Nephron (organoid): ENCODE results near the gene ADD3.

Source experiments
- H3K27ac Mint-ChIP-seq, 3 experiments: 2 replicates each; pipeline ENCODE4 v1.8.0; 2020; ENCODE audit warnings: mixed read lengths in 3 of 3, mild to moderate bottlenecking in 2 of 3, moderate library complexity in 1 of 3
- H3K27me3 Mint-ChIP-seq: 2 replicates; pipeline ENCODE4 v1.8.0; 2021; ENCODE audit warnings: low read depth, mild to moderate bottlenecking, moderate library complexity, mixed read lengths
- H3K36me3 Mint-ChIP-seq: 2 replicates; pipeline ENCODE4 v1.8.0; 2020; ENCODE audit warnings: low read depth, mixed read lengths
- H3K4me1 Mint-ChIP-seq: 2 replicates; pipeline ENCODE4 v1.8.0; 2020; ENCODE audit warnings: mixed read lengths
- H3K4me3 Mint-ChIP-seq, 3 experiments: 2 replicates each; pipeline ENCODE4 v1.8.0; 2020; ENCODE audit warnings: mild to moderate bottlenecking in 3 of 3, mixed read lengths in 3 of 3, moderate library complexity in 2 of 3
- H3K9me3 Mint-ChIP-seq: 2 replicates; pipeline ENCODE4 v1.8.0; 2020; ENCODE audit warnings: mixed read lengths
- TF ChIP-seq, protein P1 (sequence below), 3 experiments: fragments of 200-600 bp; sonication (generic); IDR thresholded peaks; one replicate each; pipeline ENCODE4 v1.5.0; 2021; ENCODE audit warnings: antibody characterized with exemption in 3 of 3; ENCODE audit not compliant: unreplicated experiment in 3 of 3

The ADD3 gene

GRCh38 chr10:110087682-110088081, 79.9 kb downstream of the ADD3 start:
- no peaks in the 10 kb centered on the region for H3K9me3 Mint-ChIP-seq
- no peaks in the 10 kb centered on the region for H3K27me3 Mint-ChIP-seq
- TF ChIP-seq, protein P1, sequence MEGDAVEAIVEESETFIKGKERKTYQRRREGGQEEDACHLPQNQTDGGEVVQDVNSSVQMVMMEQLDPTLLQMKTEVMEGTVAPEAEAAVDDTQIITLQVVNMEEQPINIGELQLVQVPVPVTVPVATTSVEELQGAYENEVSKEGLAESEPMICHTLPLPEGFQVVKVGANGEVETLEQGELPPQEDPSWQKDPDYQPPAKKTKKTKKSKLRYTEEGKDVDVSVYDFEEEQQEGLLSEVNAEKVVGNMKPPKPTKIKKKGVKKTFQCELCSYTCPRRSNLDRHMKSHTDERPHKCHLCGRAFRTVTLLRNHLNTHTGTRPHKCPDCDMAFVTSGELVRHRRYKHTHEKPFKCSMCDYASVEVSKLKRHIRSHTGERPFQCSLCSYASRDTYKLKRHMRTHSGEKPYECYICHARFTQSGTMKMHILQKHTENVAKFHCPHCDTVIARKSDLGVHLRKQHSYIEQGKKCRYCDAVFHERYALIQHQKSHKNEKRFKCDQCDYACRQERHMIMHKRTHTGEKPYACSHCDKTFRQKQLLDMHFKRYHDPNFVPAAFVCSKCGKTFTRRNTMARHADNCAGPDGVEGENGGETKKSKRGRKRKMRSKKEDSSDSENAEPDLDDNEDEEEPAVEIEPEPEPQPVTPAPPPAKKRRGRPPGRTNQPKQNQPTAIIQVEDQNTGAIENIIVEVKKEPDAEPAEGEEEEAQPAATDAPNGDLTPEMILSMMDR (IDR thresholded peaks at IDR 0.05; ENCODE audit: unreplicated experiment in 3 of 3) = no peak
- H3K36me3 Mint-ChIP-seq = peaks cover 27% of the 10 kb centered on the region
- H3K4me1 Mint-ChIP-seq = peaks cover 39% of the 10 kb centered on the region
- H3K4me3 Mint-ChIP-seq = no peak overlapping the region
- peak overlapping the region in 2 of 3 experiments; percentile 31 to 33 for H3K27ac Mint-ChIP-seq

DNA sequence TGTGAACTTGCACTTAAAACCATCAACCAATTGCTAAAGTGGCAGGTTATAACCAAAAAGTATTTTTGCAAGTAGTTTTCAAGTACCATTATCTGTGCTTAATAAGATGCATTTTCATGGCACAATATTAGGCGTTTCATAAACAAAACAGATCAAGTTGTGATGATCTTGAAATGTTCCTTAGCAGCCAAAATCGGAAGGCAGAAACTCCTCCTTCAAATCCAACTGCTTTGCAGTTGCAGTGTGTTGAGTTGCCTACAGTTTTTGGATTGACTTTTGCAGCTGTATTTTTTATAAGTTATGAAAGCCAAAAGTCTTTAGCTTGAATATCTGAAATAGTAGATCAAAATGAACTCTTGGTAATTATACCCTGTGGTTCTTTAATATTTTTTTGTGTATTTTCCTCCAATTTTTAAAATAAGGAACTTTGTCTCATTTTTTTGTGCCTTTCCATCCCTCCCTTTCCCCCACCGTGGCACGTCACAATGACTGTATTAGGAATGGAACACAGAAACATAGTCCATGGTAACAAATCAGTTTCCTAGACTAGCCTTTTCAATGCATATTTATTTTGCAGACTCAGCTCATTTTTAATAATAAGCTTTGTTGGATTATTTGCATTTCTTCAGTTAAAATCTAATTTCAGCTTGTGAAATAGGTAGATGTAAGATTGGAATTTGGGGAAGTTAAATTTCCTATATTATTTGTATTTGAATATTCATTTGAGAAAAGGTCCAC, 80.8 kb downstream of the ADD3 start:
- Mint-ChIP-seq H3K4me3 (peak overlapping the region in 1 of 3 experiments; percentile 12), H3K27ac (peak overlapping the region in 2 of 3 experiments; percentile 31 to 57), H3K4me1 (peaks cover 33% of the 10 kb centered on the region), H3K27me3 (no peaks in the 10 kb centered on the region), H3K9me3 (no peaks in the 10 kb centered on the region), H3K36me3 (peaks cover 27% of the 10 kb centered on the region)
- TF ChIP-seq, protein P1 (IDR thresholded peaks at IDR 0.05; ENCODE audit: unreplicated experiment in 3 of 3) = no peak

GRCh38 chr10:110091830-110092229, 84.0 kb downstream of the ADD3 start:
- Mint-ChIP-seq H3K4me3 (no peak overlapping the region), H3K9me3 (no peaks in the 10 kb centered on the region), H3K27ac (no peak overlapping the region), H3K36me3 (peaks cover 16% of the 10 kb centered on the region), H3K4me1 (peaks cover 34% of the 10 kb centered on the region), H3K27me3 (no peaks in the 10 kb centered on the region)
- TF ChIP-seq, protein P1 (IDR thresholded peaks at IDR 0.05; ENCODE audit: unreplicated experiment in 3 of 3) = no peak

GRCh38 chr10:110093722-110094121, 85.9 kb downstream of the ADD3 start:
- no peak overlapping the region for H3K27ac Mint-ChIP-seq
- no peaks in the 10 kb centered on the region for H3K27me3 Mint-ChIP-seq
- TF ChIP-seq, protein P1 (IDR thresholded peaks at IDR 0.05; ENCODE audit: unreplicated experiment in 3 of 3) = no peak

DNA sequence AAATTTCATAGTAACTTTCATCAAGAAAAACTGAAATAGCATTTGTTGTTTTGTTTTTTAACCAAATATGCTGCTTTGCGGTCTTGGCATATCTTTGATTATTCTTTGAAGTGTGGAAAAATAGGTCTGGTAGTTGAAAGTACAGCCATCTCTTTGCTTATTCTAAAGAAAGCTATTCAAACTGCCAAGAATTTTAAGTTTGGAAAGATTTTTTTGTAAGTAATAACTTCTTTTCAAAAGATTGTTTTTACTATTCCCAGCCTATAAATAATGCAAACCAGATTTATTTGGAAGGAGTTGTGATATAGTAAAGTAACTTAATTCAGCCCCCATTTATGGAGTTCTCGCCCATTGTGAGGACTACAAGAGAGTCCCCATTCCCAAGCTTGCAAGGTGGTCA, 87.0 kb downstream of the ADD3 start:
- peaks cover 17% of the 10 kb centered on the region for H3K4me1 Mint-ChIP-seq
- H3K27ac Mint-ChIP-seq = peak overlapping the region in 1 of 3 experiments; percentile 55
- H3K4me3 Mint-ChIP-seq = no peak overlapping the region
- H3K27me3 Mint-ChIP-seq = no peaks in the 10 kb centered on the region
- no peaks in the 10 kb centered on the region for H3K9me3 Mint-ChIP-seq
- TF ChIP-seq, protein P1 (IDR thresholded peaks at IDR 0.05; ENCODE audit: unreplicated experiment in 3 of 3) = no peak
- peaks cover 22% of the 10 kb centered on the region for H3K36me3 Mint-ChIP-seq

More at GRCh38 chr10:110093722-110094121, 85.9 kb downstream of the ADD3 start:
- no peaks in the 10 kb centered on the region for H3K9me3 Mint-ChIP-seq
- no peak overlapping the region for H3K4me3 Mint-ChIP-seq
- H3K36me3 Mint-ChIP-seq = peaks cover 19% of the 10 kb centered on the region
- H3K4me1 Mint-ChIP-seq = peaks cover 20% of the 10 kb centered on the region
